H9 (cell line): Measurements from ENCODE around the gene HGS. TPM values are rescaled to one million over a fixed set of nuclear protein-coding genes. Genes with fewer than 3 reads are reported as not detected.
A peak's percentile ranks its signal among the peaks of the same experiment; 100 is the strongest.

ENCODE experiments used
- DNase-seq: peaks from one replicate; pipeline ENCODE4 v3.0.0-alpha.2; 2017
- H2AFZ ChIP-seq: one replicate; pipeline ENCODE4 v1.6.1; 2013; ENCODE audit warnings: mild to moderate bottlenecking, low read length, control low read depth, moderate library complexity
- H2AK5ac ChIP-seq: 2 replicates; pipeline ENCODE4 v1.6.1; 2013; ENCODE audit warnings: low read length, control low read depth, mixed read lengths; ENCODE audit not compliant: insufficient read length
- H2BK120ac ChIP-seq: one replicate; pipeline ENCODE4 v1.6.1; 2013; ENCODE audit warnings: low read depth, mild to moderate bottlenecking, low read length, control low read depth, inconsistent platforms; ENCODE audit not compliant: poor library complexity, severe bottlenecking
- H2BK12ac ChIP-seq: 2 replicates; pipeline ENCODE4 v1.6.1; 2013; ENCODE audit warnings: low read length, control low read depth, mixed read lengths, low read depth; ENCODE audit not compliant: insufficient read length
- H2BK15ac ChIP-seq: 2 replicates; pipeline ENCODE4 v1.6.1; 2013; ENCODE audit warnings: low read depth, low read length, control low read depth
- H2BK20ac ChIP-seq: one replicate; pipeline ENCODE4 v1.6.1; 2013; ENCODE audit warnings: low read depth, mild to moderate bottlenecking, low read length, control low read depth, inconsistent platforms; ENCODE audit not compliant: poor library complexity, severe bottlenecking
- H2BK5ac ChIP-seq: 2 replicates; pipeline ENCODE4 v1.6.1; 2013; ENCODE audit warnings: low read length, control low read depth, mixed read lengths; ENCODE audit not compliant: insufficient read length
- H3K14ac ChIP-seq: 2 replicates; pipeline ENCODE4 v1.6.1; 2013; ENCODE audit warnings: low read length, control low read depth; ENCODE audit not compliant: insufficient read depth
- H3K18ac ChIP-seq: 2 replicates; pipeline ENCODE4 v1.6.1; 2013; ENCODE audit warnings: low read depth, mild to moderate bottlenecking, mixed read lengths, low read length, control low read depth; ENCODE audit not compliant: insufficient read length
- H3K23ac ChIP-seq: 2 replicates; pipeline ENCODE4 v1.6.1; 2013; ENCODE audit warnings: low read length, control low read depth, mixed read lengths, low read depth; ENCODE audit not compliant: insufficient read length
- H3K23me2 ChIP-seq: 2 replicates; pipeline ENCODE4 v1.6.1; 2013; ENCODE audit warnings: low read depth, mild to moderate bottlenecking, mixed read lengths, low read length, control low read depth; ENCODE audit not compliant: insufficient read length, poor library complexity, severe bottlenecking
- H3K27ac ChIP-seq: 2 replicates; pipeline ENCODE4 v1.5.1; 2013; ENCODE audit warnings: low read length, control low read depth, mixed read lengths, low read depth; ENCODE audit not compliant: insufficient read length
- H3K27me3 ChIP-seq: 2 replicates; pipeline ENCODE4 v1.6.1; 2013; ENCODE audit warnings: low read length, control low read depth, inconsistent platforms; ENCODE audit not compliant: insufficient read depth
- H3K4ac ChIP-seq: 2 replicates; pipeline ENCODE4 v1.6.1; 2013; ENCODE audit warnings: low read depth, mild to moderate bottlenecking, control low read depth, inconsistent platforms, low read length, moderate library complexity
- H3K4me1 ChIP-seq: 2 replicates; pipeline ENCODE4 v1.6.1; 2013; ENCODE audit warnings: low read length, control low read depth, inconsistent platforms; ENCODE audit not compliant: insufficient read depth
- H3K4me2 ChIP-seq: 2 replicates; pipeline ENCODE4 v1.6.1; 2013; ENCODE audit warnings: low read length, control low read depth, mixed read lengths; ENCODE audit not compliant: insufficient read length, insufficient read depth
- H3K56ac ChIP-seq: 2 replicates; pipeline ENCODE4 v1.6.1; 2013; ENCODE audit warnings: low read depth, mild to moderate bottlenecking, mixed read lengths, low read length, control low read depth; ENCODE audit not compliant: insufficient read length
- H3K79me1 ChIP-seq: 2 replicates; pipeline ENCODE4 v1.6.1; 2013; ENCODE audit warnings: low read depth, mild to moderate bottlenecking, moderate library complexity, low read length, control low read depth, inconsistent platforms; ENCODE audit not compliant: insufficient read depth, poor library complexity, severe bottlenecking
- H3K79me2 ChIP-seq: 2 replicates; pipeline ENCODE4 v1.6.1; 2013; ENCODE audit warnings: low read length, control low read depth, inconsistent platforms; ENCODE audit not compliant: insufficient read depth
- H3K9ac ChIP-seq: 2 replicates; pipeline ENCODE4 v1.6.1; 2013; ENCODE audit warnings: low read length, control low read depth, mixed read lengths; ENCODE audit not compliant: insufficient read length; ENCODE audit errors: extremely low read depth
- H3K9me3 ChIP-seq: one replicate; pipeline ENCODE4 v1.6.1; 2013; ENCODE audit warnings: low read depth, low read length, inconsistent platforms; ENCODE audit not compliant: control insufficient read depth
- H3T11ph ChIP-seq: one replicate; pipeline ENCODE4 v1.6.1; 2013; ENCODE audit warnings: mild to moderate bottlenecking, low read length, control low read depth, inconsistent platforms
- H4K20me1 ChIP-seq: one replicate; pipeline ENCODE4 v1.6.1; 2013; ENCODE audit not compliant: control insufficient read depth, insufficient read length, insufficient read depth
- H4K5ac ChIP-seq: 2 replicates; pipeline ENCODE4 v1.6.1; 2013; ENCODE audit warnings: low read depth, mild to moderate bottlenecking, mixed read lengths, low read length, control low read depth; ENCODE audit not compliant: insufficient read length
- H4K8ac ChIP-seq: replicated peaks from 2 replicates; pipeline ENCODE4 v1.6.1; 2013; ENCODE audit warnings: low read length, control low read depth, mixed read lengths, low read depth; ENCODE audit not compliant: insufficient read length
- H4K91ac ChIP-seq: 2 replicates; pipeline ENCODE4 v1.6.1; 2013; ENCODE audit warnings: low read depth, mild to moderate bottlenecking, moderate library complexity, mixed read lengths, low read length, control low read depth; ENCODE audit not compliant: insufficient read length
- H3K27ac Mint-ChIP-seq, 3 experiments: 2 replicates in 2 of 3; 3 replicates in 1 of 3; pipeline ENCODE4 v1.8.0; 2020 to 2021; ENCODE audit warnings: mixed read lengths in 3 of 3, mild to moderate bottlenecking in 1 of 3, moderate library complexity in 1 of 3
- H3K27me3 Mint-ChIP-seq: 2 replicates; pipeline ENCODE4 v1.8.0; 2021; ENCODE audit warnings: low read depth, mild to moderate bottlenecking, moderate library complexity, mixed read lengths
- H3K36me3 Mint-ChIP-seq, 3 experiments: 2 replicates in 2 of 3; 3 replicates in 1 of 3; pipeline ENCODE4 v1.8.0; 2020 to 2021; ENCODE audit warnings: low read depth in 3 of 3, mixed read lengths in 3 of 3; ENCODE audit not compliant: insufficient read depth in 1 of 3
- H3K4me1 Mint-ChIP-seq, 2 experiments: 2 replicates each; pipeline ENCODE4 v1.8.0; 2020; ENCODE audit warnings: mixed read lengths in 2 of 2
- H3K4me3 Mint-ChIP-seq, 2 experiments: 2 replicates in 1 of 2; 3 replicates in 1 of 2; pipeline ENCODE4 v1.8.0; 2020 to 2021; ENCODE audit warnings: mild to moderate bottlenecking in 2 of 2, mixed read lengths in 2 of 2, moderate library complexity in 1 of 2
- H3K9me3 Mint-ChIP-seq, 2 experiments: 2 replicates in 1 of 2; 3 replicates in 1 of 2; pipeline ENCODE4 v1.8.0; 2020; ENCODE audit warnings: mild to moderate bottlenecking in 2 of 2, mixed read lengths in 2 of 2, moderate library complexity in 1 of 2
- WGBS: extraction: QIAGEN DNeasy Blood & Tissue Kit; methylation state at CpG from one replicate; pipeline ENCODE4 v1.1.7; 2013; ENCODE audit warnings: missing lambda C conversion rate, low lambda C conversion rate, mixed read lengths; ENCODE audit not compliant: insufficient read length; ENCODE audit errors: extremely low coverage; 5-methylcytosine and 5-hydroxymethylcytosine counted together
- total RNA-seq: library from RNA; stranded (reverse); gene quantifications from 2 replicates; pipeline ENCODE4 v1.2.1, GENCODE V29; 2021
- TF ChIP-seq, protein P1 (sequence below): fragments of 200-600 bp; sonication (generic); conservative IDR thresholded peaks from 3 replicates; pipeline ENCODE4 v1.8.0; 2021; ENCODE audit warnings: antibody characterized with exemption, mild to moderate bottlenecking

Gene HGS
- total RNA-seq, 1 experiment from 2014 or later: 106 TPM

DNA sequence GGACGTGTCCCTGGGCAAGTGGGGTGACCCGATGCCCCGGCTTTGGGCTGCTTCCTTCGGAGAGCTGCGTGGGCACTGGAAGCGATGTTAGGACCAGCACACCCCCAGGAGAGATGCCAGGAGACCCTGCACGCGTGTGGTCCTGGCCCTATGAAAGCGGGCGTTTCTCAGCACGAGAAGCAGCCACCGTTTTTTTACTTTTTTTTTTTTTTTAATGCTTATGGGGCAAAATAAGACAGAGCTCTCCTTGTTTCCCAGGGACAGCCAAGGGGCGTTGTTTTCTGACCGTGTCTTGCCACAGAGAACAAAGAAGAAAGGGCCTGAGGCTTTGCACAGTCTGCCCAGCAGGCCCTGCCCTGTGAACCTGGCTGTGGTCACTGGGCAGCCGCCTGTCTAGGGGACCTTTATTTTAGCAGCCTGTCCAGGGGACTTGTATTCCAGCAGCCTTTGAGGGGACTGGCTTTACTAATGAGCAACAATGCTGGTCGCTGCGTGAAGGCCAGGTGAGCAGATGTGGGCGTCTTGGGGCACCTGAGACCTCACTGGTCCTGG lies 29.3 kb downstream of the HGS start:
- WGBS: no CpG with 5 or more reads among the region's 18 CpGs
- no peaks in the 10 kb centered on the region for H3K79me1 ChIP-seq
- no peaks in the 10 kb centered on the region for H3K27me3 ChIP-seq
- H2BK20ac ChIP-seq: no peak overlapping the region
- no peak overlapping the region for H2BK12ac ChIP-seq
- no peak overlapping the region for H2AFZ ChIP-seq
- H3K27me3 Mint-ChIP-seq: no peaks in the 10 kb centered on the region; the same call in 1 of the 2 replicates
- H3K23ac ChIP-seq: no peak overlapping the region
- H3K14ac ChIP-seq: no peak overlapping the region
- H3K4me2 ChIP-seq: peak overlapping the region; percentile 62
- no peaks in the 10 kb centered on the region; a peak in 1 of 5 replicates for H3K9me3 Mint-ChIP-seq
- no peaks in the 10 kb centered on the region for H3K9me3 ChIP-seq
- no peak overlapping the region for H4K8ac ChIP-seq
- H3K18ac ChIP-seq: no peak overlapping the region
- H3K4me1 ChIP-seq: no peaks in the 10 kb centered on the region; the same call in 1 of the 2 replicates
- DNase-seq: no peak
- no peak overlapping the region for H4K91ac ChIP-seq
- no peak overlapping the region for H2BK15ac ChIP-seq
- H3T11ph ChIP-seq: no peak overlapping the region
- no peak overlapping the region for H3K56ac ChIP-seq
- H3K27ac Mint-ChIP-seq: peak overlapping the region in 2 of 3 experiments; percentile 59 to 92; a peak in 5 of 7 replicates
- no peaks in the 10 kb centered on the region; the same call in 1 of the 2 replicates for H3K79me2 ChIP-seq
- peaks cover 6 to 20% (median 10%) of the 10 kb centered on the region in 3 experiments for H3K36me3 Mint-ChIP-seq
- H3K23me2 ChIP-seq: peaks cover 20% of the 10 kb centered on the region
- no peak overlapping the region for H2AK5ac ChIP-seq
- no peak overlapping the region for H4K5ac ChIP-seq
- peak overlapping the region; percentile 25 for H3K9ac ChIP-seq
- no peaks in the 10 kb centered on the region for H4K20me1 ChIP-seq
- H2BK120ac ChIP-seq: no peak overlapping the region
- H3K4ac ChIP-seq: no peak overlapping the region
- TF ChIP-seq, protein P1, sequence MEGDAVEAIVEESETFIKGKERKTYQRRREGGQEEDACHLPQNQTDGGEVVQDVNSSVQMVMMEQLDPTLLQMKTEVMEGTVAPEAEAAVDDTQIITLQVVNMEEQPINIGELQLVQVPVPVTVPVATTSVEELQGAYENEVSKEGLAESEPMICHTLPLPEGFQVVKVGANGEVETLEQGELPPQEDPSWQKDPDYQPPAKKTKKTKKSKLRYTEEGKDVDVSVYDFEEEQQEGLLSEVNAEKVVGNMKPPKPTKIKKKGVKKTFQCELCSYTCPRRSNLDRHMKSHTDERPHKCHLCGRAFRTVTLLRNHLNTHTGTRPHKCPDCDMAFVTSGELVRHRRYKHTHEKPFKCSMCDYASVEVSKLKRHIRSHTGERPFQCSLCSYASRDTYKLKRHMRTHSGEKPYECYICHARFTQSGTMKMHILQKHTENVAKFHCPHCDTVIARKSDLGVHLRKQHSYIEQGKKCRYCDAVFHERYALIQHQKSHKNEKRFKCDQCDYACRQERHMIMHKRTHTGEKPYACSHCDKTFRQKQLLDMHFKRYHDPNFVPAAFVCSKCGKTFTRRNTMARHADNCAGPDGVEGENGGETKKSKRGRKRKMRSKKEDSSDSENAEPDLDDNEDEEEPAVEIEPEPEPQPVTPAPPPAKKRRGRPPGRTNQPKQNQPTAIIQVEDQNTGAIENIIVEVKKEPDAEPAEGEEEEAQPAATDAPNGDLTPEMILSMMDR: no peak
- H3K27ac ChIP-seq: no peak overlapping the region
- peaks cover 24% of the 10 kb centered on the region in 2 experiments for H3K4me1 Mint-ChIP-seq
- peak overlapping the region; percentile 75 to 95 for H3K4me3 Mint-ChIP-seq
- H2BK5ac ChIP-seq: no peak overlapping the region
